ENCODE data around the gene CACHD1. TPM values are rescaled to one million over a fixed set of nuclear protein-coding genes. Genes with fewer than 3 reads are reported as not detected.

Gene CACHD1
- total and polyA plus RNA-seq, 2 donors (not counting 1 experiment from before 2014, with no cell fraction given), result 2.9 to 5.4 TPM

GRCh38 chr1:64677532-64677931 is 207.6 kb downstream of the CACHD1 start:
- no peaks in the 10 kb centered on the region for H3K79me2 ChIP-seq (ENCODE audit: control insufficient read depth, insufficient read depth, low read length)
- no peak overlapping the region for H3K9ac ChIP-seq (ENCODE audit: insufficient read depth, low read length)
- H3K36me3 ChIP-seq (ENCODE audit: control insufficient read depth, insufficient read depth, low read length), result peaks cover 1% of the 10 kb centered on the region
- H3K4me1 ChIP-seq (ENCODE audit: control insufficient read depth, extremely low read depth, insufficient read depth, low read length), result no peaks in the 10 kb centered on the region
- H2AFZ ChIP-seq (ENCODE audit: low read length), result no peak overlapping the region
- no peak for DNase-seq (ENCODE audit: low read depth in 2 of 2)
- TF ChIP-seq, protein P1, sequence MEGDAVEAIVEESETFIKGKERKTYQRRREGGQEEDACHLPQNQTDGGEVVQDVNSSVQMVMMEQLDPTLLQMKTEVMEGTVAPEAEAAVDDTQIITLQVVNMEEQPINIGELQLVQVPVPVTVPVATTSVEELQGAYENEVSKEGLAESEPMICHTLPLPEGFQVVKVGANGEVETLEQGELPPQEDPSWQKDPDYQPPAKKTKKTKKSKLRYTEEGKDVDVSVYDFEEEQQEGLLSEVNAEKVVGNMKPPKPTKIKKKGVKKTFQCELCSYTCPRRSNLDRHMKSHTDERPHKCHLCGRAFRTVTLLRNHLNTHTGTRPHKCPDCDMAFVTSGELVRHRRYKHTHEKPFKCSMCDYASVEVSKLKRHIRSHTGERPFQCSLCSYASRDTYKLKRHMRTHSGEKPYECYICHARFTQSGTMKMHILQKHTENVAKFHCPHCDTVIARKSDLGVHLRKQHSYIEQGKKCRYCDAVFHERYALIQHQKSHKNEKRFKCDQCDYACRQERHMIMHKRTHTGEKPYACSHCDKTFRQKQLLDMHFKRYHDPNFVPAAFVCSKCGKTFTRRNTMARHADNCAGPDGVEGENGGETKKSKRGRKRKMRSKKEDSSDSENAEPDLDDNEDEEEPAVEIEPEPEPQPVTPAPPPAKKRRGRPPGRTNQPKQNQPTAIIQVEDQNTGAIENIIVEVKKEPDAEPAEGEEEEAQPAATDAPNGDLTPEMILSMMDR (conservative IDR thresholded peaks at IDR 0.05 in 1 of 2, IDR thresholded peaks at IDR 0.05 in 1 of 2; ENCODE audit: low read depth in 1 of 2, low read length in 2 of 2), result no peak
- TF ChIP-seq EZH2 (IDR thresholded peaks at IDR 0.05; ENCODE audit: low read length, missing control alignments), result no peak
- H3K4me3 ChIP-seq (replicated peaks in 1 of 4; ENCODE audit: control extremely low read depth in 1 of 4, insufficient read depth in 1 of 4, low read depth in 3 of 4, low read length in 4 of 4), result no peak overlapping the region
- no peak overlapping the region for H3K4me2 ChIP-seq (ENCODE audit: extremely low read depth, insufficient read depth, low read length)
- no peaks in the 10 kb centered on the region for H4K20me1 ChIP-seq (ENCODE audit: control insufficient read depth, extremely low read depth, insufficient read depth, low read length)
- H3K27me3 ChIP-seq (ENCODE audit: control insufficient read depth, insufficient read depth, low read length), result no peaks in the 10 kb centered on the region
- H3K9me3 ChIP-seq (ENCODE audit: control insufficient read depth, insufficient read depth, low read depth, low read length), result no peaks in the 10 kb centered on the region
- no peak overlapping the region for H3K27ac ChIP-seq (ENCODE audit: insufficient read depth, low read length)

DNA sequence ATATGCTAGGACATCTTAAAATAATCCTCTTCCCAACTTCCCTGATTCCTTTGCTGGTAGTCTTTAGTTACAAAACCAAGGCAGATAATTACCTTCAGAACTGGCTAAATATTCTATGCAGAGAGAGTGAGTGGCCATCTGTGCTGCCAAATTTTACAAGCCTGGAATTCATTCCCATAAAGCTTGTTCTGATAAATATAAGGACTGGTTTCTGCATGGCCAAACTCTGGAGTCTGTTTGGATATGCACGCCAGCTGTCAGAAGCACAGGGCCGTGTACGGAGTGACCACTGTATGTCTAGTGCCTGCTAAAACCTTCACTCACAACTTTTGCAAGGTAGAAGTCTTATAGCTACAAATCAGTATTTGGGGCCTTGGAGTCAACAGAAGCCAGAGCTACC is 208.4 kb downstream of the CACHD1 start:
- no peaks in the 10 kb centered on the region for H3K4me1 ChIP-seq (ENCODE audit: control insufficient read depth, extremely low read depth, insufficient read depth, low read length)
- DNase-seq (ENCODE audit: low read depth in 2 of 2), result no peak
- H3K79me2 ChIP-seq (ENCODE audit: control insufficient read depth, insufficient read depth, low read length), result no peaks in the 10 kb centered on the region
- H2AFZ ChIP-seq (ENCODE audit: low read length), result no peak overlapping the region
- H3K4me3 ChIP-seq (replicated peaks in 1 of 4; ENCODE audit: control extremely low read depth in 1 of 4, insufficient read depth in 1 of 4, low read depth in 3 of 4, low read length in 4 of 4), result no peak overlapping the region
- H4K20me1 ChIP-seq (ENCODE audit: control insufficient read depth, extremely low read depth, insufficient read depth, low read length), result no peaks in the 10 kb centered on the region
- no peaks in the 10 kb centered on the region for H3K9me3 ChIP-seq (ENCODE audit: control insufficient read depth, insufficient read depth, low read depth, low read length)
- no peak overlapping the region for H3K9ac ChIP-seq (ENCODE audit: insufficient read depth, low read length)
- TF ChIP-seq, protein P1 (conservative IDR thresholded peaks at IDR 0.05 in 1 of 2, IDR thresholded peaks at IDR 0.05 in 1 of 2; ENCODE audit: low read depth in 1 of 2, low read length in 2 of 2), result no peak
- TF ChIP-seq EZH2 (IDR thresholded peaks at IDR 0.05; ENCODE audit: low read length, missing control alignments), result no peak
- no peak overlapping the region for H3K27ac ChIP-seq (ENCODE audit: insufficient read depth, low read length)
- peaks cover 1% of the 10 kb centered on the region for H3K36me3 ChIP-seq (ENCODE audit: control insufficient read depth, insufficient read depth, low read length)
- no peak overlapping the region for H3K4me2 ChIP-seq (ENCODE audit: extremely low read depth, insufficient read depth, low read length)
- no peaks in the 10 kb centered on the region for H3K27me3 ChIP-seq (ENCODE audit: control insufficient read depth, insufficient read depth, low read length)

DNA sequence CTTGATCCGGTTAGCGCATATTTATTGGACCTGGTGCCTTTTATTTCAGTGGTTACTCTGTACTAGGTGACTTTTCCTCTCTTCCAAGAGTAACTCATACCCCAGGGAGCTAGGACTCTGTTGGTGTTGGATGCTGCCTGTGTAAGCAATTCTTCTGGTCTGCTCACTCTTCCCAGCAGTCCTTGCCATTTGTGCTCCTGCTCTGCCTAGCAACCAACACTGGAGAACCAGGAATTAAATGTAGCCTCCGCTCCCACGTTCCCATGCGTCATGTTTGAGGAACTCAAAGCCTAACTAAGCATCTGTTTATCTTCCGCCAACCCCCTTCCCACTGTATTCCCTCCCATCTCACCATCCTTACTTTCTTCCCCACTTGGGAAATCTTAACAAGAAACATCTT is 209.2 kb downstream of the CACHD1 start:
- TF ChIP-seq EZH2 (IDR thresholded peaks at IDR 0.05; ENCODE audit: low read length, missing control alignments), result no peak
- TF ChIP-seq, protein P1 (conservative IDR thresholded peaks at IDR 0.05 in 1 of 2, IDR thresholded peaks at IDR 0.05 in 1 of 2; ENCODE audit: low read depth in 1 of 2, low read length in 2 of 2), result no peak

More for the DNA sequence above, 209.2 kb downstream of the CACHD1 start:
- Histone ChIP-seq H3K27me3 (ENCODE audit: control insufficient read depth, insufficient read depth, low read length) (no peaks in the 10 kb centered on the region), H3K79me2 (ENCODE audit: control insufficient read depth, insufficient read depth, low read length) (no peaks in the 10 kb centered on the region), H3K27ac (ENCODE audit: insufficient read depth, low read length) (no peak overlapping the region), H3K4me2 (ENCODE audit: extremely low read depth, insufficient read depth, low read length) (no peak overlapping the region), H3K9me3 (ENCODE audit: control insufficient read depth, insufficient read depth, low read depth, low read length) (no peaks in the 10 kb centered on the region), H3K36me3 (ENCODE audit: control insufficient read depth, insufficient read depth, low read length) (peaks cover 1% of the 10 kb centered on the region), H3K4me1 (ENCODE audit: control insufficient read depth, extremely low read depth, insufficient read depth, low read length) (no peaks in the 10 kb centered on the region), H4K20me1 (ENCODE audit: control insufficient read depth, extremely low read depth, insufficient read depth, low read length) (no peaks in the 10 kb centered on the region), H2AFZ (ENCODE audit: low read length) (no peak overlapping the region), H3K9ac (ENCODE audit: insufficient read depth, low read length) (no peak overlapping the region), H3K4me3 (replicated peaks in 1 of 4; ENCODE audit: control extremely low read depth in 1 of 4, insufficient read depth in 1 of 4, low read depth in 3 of 4, low read length in 4 of 4) (no peak overlapping the region)
- DNase-seq (ENCODE audit: low read depth in 2 of 2), result peak in 1 of 2 donors; percentile 31
